ENCODE measurements around the gene PSTK. TPM values are rescaled to one million over a fixed set of nuclear protein-coding genes. Genes with fewer than 3 reads are reported as not detected.

Gene PSTK
- total and polyA plus RNA-seq, 2 of the 13 experiments (the other 11 are each of a cell fraction or from before 2014, with no cell fraction given), result 8.2 to 9.3 TPM

GRCh38 chr10:122953902-122954730 is 26.1 kb upstream of the PSTK start, which contains the start of gene C10orf88 (continued):
- no peak for TF ChIP-seq ZBTB43 (CRISPR knock-in tag; conservative IDR thresholded peaks at IDR 0.05)
- no peak for TF ChIP-seq FOXP1 (IDR thresholded peaks at IDR 0.05)
- no peak for TF ChIP-seq FOXP1 (CRISPR knock-in tag; IDR thresholded peaks at IDR 0.05)
- TF ChIP-seq ZNF280B (CRISPR knock-in tag; IDR thresholded peaks at IDR 0.05; ENCODE audit: borderline replicate concordance), result peak; percentile 98
- peak; percentile 93 for TF ChIP-seq HDAC1 (CRISPR knock-in tag; IDR thresholded peaks at IDR 0.05)
- TF ChIP-seq RERE (CRISPR knock-in tag; IDR thresholded peaks at IDR 0.05; ENCODE audit: low read depth), result no peak
- no peak for TF ChIP-seq HMGA1 (CRISPR knock-in tag; conservative IDR thresholded peaks at IDR 0.05)
- 0 out of 2 replicates have a peak, but pooled peaks have one; percentile 39 for TF ChIP-seq CREB1 (IDR thresholded peaks at IDR 0.05)
- TF ChIP-seq CREB1 (CRISPR knock-in tag; IDR thresholded peaks at IDR 0.05), result no peak
- TF ChIP-seq GABPA (IDR thresholded peaks at IDR 0.05; ENCODE audit: low read depth, low read length), result peak; percentile 97
- peak; percentile 99 for TF ChIP-seq GABPA (CRISPR knock-in tag; IDR thresholded peaks at IDR 0.05; ENCODE audit: low read depth)
- TF ChIP-seq ATF4 (CRISPR knock-in tag; IDR thresholded peaks at IDR 0.05), result 0 out of 4 replicates have a peak, but pooled peaks of 1 of the 2 experiments have one; percentile 50
- TF ChIP-seq MXD1 (CRISPR knock-in tag; IDR thresholded peaks at IDR 0.05), result peak; percentile 90
- peak; percentile 96 for TF ChIP-seq UBTF (CRISPR knock-in tag; IDR thresholded peaks at IDR 0.05)
- peak; percentile 100 for TF ChIP-seq MAX (IDR thresholded peaks at IDR 0.05)
- TF ChIP-seq IKZF1 (IDR thresholded peaks at IDR 0.05), result no peak
- TF ChIP-seq TEAD3 (CRISPR knock-in tag; optimal IDR thresholded peaks at IDR 0.05; ENCODE audit: borderline replicate concordance), result peak; percentile 71
